GM19023 (cell line): ENCODE data around the gene OR2W1.

Experiments
- ATAC-seq: cut with Tn5 transposase; IDR thresholded peaks from one replicate; pipeline ENCODE4 v1.9.1; 2021; ENCODE audit warnings: mild to moderate bottlenecking, moderate library complexity; ENCODE audit not compliant: unreplicated experiment

OR2W1 gene

DNA sequence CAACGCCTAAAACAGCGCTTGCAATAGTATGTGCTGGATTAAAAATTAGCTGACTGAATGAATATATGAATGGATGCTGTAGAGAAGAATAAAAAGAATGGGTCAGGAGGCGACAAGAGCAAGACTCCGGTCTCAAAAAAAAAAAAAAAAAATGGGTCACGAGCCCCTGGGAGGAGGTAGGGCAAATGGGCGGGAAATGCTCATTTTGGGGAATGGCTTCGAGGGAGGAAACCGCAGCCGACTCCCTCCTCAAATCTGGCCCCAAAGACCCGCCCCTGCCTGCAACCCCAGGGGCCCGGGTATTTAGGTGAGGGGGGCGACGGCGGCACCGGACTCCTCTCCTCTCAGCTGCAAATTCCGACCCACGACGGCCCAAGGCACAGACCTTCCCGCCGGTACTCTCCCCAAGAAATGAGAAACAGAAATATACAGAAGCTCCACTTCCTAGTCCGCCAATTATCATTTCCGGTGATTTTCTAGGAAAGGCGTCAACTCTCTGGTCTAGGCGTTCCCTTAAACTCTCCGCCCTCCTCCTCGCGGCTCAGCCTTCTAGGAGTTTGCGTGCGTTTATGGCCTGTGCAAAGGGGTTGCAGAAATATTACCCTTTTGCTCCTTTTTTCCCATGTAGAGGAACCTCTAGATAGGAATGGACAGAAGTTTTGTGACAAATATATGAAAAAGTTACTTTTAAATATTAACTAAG lies 39.6 kb downstream of the OR2W1 start, which contains the start of gene ZNF311:
TSS of gene ZNF311 (minus strand) at position 133 of the 703 bp plus-strand sequence. CDS start 1,361 bp downstream, outside the sequence.
- no peak for ATAC-seq

DNA sequence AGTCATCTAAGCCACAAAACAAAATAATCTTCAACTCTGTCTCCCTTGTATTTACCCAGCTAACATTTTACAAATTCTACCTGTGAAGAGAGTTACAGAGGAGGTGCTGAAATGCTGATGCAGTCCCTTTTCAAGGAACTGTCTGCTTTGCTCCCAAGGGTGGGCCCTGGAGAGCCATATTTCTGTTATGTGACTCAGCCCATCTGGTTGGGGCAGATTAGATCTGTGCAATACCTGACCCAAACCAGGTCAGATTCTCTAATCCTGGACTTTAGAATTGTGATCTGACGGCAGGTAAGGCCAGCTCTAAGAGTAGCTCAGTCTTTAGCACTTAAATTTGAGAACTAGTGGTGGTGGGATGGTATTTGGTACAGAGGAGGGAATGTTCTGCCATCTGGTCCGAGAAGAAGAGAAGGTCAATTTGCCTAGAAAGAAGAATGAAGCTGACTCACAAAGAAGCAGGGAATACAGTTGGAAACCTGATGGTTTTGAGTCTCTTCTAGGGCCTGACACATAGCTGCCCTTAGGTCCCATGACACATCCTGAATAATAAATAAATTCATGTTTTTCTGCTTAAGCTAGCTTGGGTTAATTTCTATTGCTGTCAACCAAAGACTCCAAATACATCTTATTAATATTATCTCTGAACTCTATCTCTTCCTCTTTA lies 48.0 kb downstream of the OR2W1 start:
- ATAC-seq = no peak

DNA sequence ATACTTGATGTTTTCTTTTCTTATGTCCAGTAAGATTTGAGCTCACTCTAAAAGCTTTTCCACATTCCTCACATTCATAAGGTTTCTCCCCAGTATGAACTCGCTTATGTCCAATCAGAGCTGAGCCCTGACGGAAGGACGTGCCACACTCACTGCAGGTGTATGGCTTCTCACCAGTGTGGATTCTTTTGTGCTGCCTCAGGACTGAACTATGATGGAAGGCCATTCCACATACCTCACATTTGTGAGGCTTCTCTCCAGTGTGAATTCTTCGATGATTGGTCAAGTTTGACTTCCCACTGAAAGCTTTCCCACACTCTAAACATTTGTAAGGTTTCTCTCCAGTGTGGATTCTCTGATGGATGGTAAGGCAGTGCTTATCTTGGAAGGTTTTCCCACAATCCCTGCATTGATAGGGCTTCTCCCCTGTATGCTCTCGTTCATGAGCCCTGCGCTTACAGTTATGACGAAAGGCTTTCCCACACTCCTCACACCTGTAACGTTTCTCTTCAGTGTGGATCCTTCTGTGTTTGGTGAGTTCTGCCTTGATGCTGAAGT lies 49.8 kb downstream of the OR2W1 start:
- ATAC-seq = no peak
